Measurements from ENCODE around the gene SPEM2.

SPEM2 gene

DNA sequence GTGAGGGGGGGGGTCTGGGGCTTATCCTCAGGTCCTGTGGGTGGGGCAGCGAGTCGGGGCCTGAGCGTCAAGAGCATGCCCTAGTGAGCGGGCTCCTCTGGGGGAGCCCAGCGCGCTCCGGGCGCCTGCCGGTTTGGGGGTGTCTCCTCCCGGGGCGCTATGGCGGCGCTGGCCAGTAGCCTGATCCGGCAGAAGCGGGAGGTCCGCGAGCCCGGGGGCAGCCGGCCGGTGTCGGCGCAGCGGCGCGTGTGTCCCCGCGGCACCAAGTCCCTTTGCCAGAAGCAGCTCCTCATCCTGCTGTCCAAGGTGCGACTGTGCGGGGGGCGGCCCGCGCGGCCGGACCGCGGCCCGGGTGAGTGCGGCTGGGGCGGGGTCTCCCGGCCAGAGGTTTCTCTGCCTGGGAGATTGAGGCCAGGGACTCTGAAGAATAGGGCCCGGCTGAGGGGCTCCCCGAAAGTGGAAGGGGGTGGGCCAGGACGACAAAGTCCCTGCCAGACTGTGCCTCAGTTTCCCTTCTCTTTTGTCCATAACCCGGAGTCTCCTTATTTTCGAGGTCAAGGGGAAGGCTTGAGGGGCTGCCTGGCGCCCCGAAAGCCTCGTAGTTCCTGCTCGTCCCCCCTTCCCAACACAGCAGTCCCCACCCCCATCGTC is 14.2 kb downstream of the SPEM2 start, which contains the start of gene FGF11:
TSS of gene FGF11 (plus strand) at position 51 of the 651 bp plus-strand sequence. CDS start at position 160, 109 bp downstream.
- peak within 1 kb of the TSS; percentile 93 for H3K9ac ChIP-seq (ENCODE audit: insufficient read length, low read depth)
- no peaks in the 10 kb centered on the region for H3K36me3 ChIP-seq (ENCODE audit: insufficient read depth, insufficient read length, low read length)
- no peaks in the 10 kb centered on the region for H3K9me3 ChIP-seq (ENCODE audit: insufficient read depth, low read length)
- peak within 1 kb of the TSS; percentile 81 for H3K4me3 ChIP-seq (ENCODE audit: insufficient read length, low read depth)
- TF ChIP-seq ZNF274 (IDR thresholded peaks at IDR 0.05; ENCODE audit: low read depth, low read length) (no peak), YY1 (IDR thresholded peaks at IDR 0.05; ENCODE audit: insufficient read depth, insufficient read length) (no peak), SUZ12 (IDR thresholded peaks at IDR 0.05; ENCODE audit: extremely low read depth, insufficient read depth, insufficient read length) (no peak)
- DNase-seq (ENCODE audit: low read depth, low spot score), result no peak
- peaks cover 60% of the 10 kb centered on the region for H3K27me3 ChIP-seq (ENCODE audit: insufficient read depth, insufficient read length)
- H3K4me1 ChIP-seq (ENCODE audit: insufficient read depth, insufficient read length), result peaks cover 9% of the 10 kb centered on the region

DNA sequence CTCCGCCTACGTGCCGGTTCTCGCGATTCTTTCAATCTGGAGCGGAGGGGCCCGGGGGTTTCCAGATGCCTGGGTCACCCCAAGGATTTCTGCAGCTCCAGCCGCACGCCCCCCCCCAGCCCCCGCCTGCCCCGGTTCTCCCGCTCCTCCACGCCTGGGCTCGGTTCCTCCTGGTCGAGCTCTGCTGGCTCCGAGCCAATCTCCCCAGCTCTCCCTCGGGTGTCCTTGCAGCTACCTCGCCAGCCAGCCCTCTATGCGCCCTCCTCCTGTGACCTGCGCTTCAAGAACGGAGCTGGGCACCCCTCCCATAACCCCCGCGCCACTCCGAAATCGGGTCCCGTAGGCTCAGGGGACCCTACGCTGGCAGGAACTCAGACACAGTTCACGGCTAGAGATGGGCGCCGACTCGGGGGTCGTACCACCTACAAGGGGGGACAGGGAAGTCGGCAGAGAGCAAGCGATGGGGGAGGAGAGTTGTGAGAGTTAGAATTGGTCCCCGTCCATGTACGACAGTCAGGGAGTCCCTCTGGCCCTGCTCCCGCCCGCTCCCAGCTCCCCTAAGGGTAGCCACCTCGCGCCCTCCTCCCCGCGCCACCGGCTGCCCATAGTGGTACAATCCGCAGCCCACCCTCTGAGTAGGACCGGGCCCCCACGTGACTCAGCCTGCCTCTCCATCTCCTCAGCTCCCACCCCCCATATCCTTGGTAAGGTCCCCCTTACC is 14.9 kb downstream of the SPEM2 start:
- TF ChIP-seq YY1 (IDR thresholded peaks at IDR 0.05; ENCODE audit: insufficient read depth, insufficient read length), result no peak
- no peak for TF ChIP-seq SUZ12 (IDR thresholded peaks at IDR 0.05; ENCODE audit: extremely low read depth, insufficient read depth, insufficient read length)
- TF ChIP-seq ZNF274 (IDR thresholded peaks at IDR 0.05; ENCODE audit: low read depth, low read length), result no peak
- Histone ChIP-seq H3K36me3 (ENCODE audit: insufficient read depth, insufficient read length, low read length) (no peaks in the 10 kb centered on the region), H3K4me1 (ENCODE audit: insufficient read depth, insufficient read length) (peaks cover 9% of the 10 kb centered on the region), H3K9ac (ENCODE audit: insufficient read length, low read depth) (peak overlapping the region; percentile 93), H3K4me3 (ENCODE audit: insufficient read length, low read depth) (peak overlapping the region; percentile 81), H3K27me3 (ENCODE audit: insufficient read depth, insufficient read length) (peaks cover 60% of the 10 kb centered on the region), H3K9me3 (ENCODE audit: insufficient read depth, low read length) (no peaks in the 10 kb centered on the region)
- no peak for DNase-seq (ENCODE audit: low read depth, low spot score)

DNA sequence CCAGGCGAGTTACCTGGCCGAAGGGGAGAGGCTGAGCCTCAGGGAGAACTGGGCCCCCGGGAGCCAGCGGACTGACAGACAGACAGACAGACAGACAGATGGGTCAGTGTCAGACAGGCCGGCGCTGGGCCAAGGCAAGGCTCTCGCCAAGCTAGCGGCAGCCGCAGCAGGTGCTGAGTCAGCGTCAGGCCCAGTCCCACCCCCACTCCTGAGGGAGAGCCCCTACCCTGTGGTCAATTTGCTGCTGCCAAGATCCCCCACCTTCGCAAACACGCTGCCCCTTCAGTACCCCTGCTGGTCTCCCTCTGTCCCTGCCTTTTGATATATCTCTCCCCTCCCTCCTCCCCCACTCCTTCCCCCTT is 15.4 kb downstream of the SPEM2 start:
- peak overlapping the region; percentile 93 for H3K9ac ChIP-seq (ENCODE audit: insufficient read length, low read depth)

DNA sequence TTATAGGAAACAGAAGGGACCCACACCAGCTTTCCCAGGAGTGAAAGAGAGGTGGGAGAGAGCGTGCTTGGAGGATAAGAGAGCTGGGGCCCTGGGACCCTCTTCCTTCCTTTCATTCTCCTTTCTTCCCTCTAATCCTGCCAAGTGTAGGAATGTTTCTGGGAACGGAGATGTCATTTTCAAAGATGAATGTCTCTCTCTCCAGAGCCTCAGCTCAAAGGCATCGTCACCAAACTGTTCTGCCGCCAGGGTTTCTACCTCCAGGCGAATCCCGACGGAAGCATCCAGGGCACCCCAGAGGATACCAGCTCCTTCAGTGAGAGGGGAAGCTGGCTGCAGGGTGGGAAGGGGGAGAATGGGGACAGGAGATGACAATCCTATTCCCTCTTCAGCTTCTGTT is 15.8 kb downstream of the SPEM2 start:
- H3K9me3 ChIP-seq (ENCODE audit: insufficient read depth, low read length), result no peaks in the 10 kb centered on the region
- no peak for DNase-seq (ENCODE audit: low read depth, low spot score)
- peak overlapping the region; percentile 93 for H3K9ac ChIP-seq (ENCODE audit: insufficient read length, low read depth)
- TF ChIP-seq SUZ12 (IDR thresholded peaks at IDR 0.05; ENCODE audit: extremely low read depth, insufficient read depth, insufficient read length) (no peak), ZNF274 (IDR thresholded peaks at IDR 0.05; ENCODE audit: low read depth, low read length) (no peak), YY1 (IDR thresholded peaks at IDR 0.05; ENCODE audit: insufficient read depth, insufficient read length) (no peak)
- peaks cover 58% of the 10 kb centered on the region for H3K27me3 ChIP-seq (ENCODE audit: insufficient read depth, insufficient read length)
- H3K36me3 ChIP-seq (ENCODE audit: insufficient read depth, insufficient read length, low read length), result no peaks in the 10 kb centered on the region
- H3K4me1 ChIP-seq (ENCODE audit: insufficient read depth, insufficient read length), result peaks cover 9% of the 10 kb centered on the region
- no peak overlapping the region for H3K4me3 ChIP-seq (ENCODE audit: insufficient read length, low read depth)

More for the DNA sequence above, 15.4 kb downstream of the SPEM2 start:
- Histone ChIP-seq H3K4me3 (ENCODE audit: insufficient read length, low read depth) (peak overlapping the region; percentile 81), H3K36me3 (ENCODE audit: insufficient read depth, insufficient read length, low read length) (no peaks in the 10 kb centered on the region), H3K9me3 (ENCODE audit: insufficient read depth, low read length) (no peaks in the 10 kb centered on the region), H3K4me1 (ENCODE audit: insufficient read depth, insufficient read length) (peaks cover 9% of the 10 kb centered on the region), H3K27me3 (ENCODE audit: insufficient read depth, insufficient read length) (peaks cover 60% of the 10 kb centered on the region)
- DNase-seq (ENCODE audit: low read depth, low spot score), result no peak
- no peak for TF ChIP-seq SUZ12 (IDR thresholded peaks at IDR 0.05; ENCODE audit: extremely low read depth, insufficient read depth, insufficient read length)
- no peak for TF ChIP-seq ZNF274 (IDR thresholded peaks at IDR 0.05; ENCODE audit: low read depth, low read length)
- TF ChIP-seq YY1 (IDR thresholded peaks at IDR 0.05; ENCODE audit: insufficient read depth, insufficient read length), result no peak

DNA sequence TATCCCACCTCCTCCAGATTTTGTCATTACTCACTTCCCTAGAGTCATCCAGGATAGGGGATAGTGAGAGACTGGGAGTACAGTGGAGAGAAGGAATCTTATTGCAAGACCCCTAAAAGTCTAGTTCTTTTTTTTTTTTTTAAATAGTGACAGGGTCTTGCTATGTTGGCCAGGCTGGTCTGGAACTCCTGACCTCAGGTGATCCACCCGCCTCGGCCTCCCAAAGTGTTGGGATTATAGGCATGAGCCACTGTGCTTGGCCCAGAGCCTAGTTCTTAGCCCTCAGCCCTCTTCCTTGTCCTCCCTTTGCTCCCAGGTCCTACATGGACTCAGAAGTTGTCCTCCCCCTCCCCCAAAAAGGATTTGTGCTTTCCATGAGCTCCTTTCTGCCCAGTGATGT is 16.7 kb downstream of the SPEM2 start:
- Histone ChIP-seq H3K9me3 (ENCODE audit: insufficient read depth, low read length) (no peaks in the 10 kb centered on the region), H3K27me3 (ENCODE audit: insufficient read depth, insufficient read length) (peaks cover 54% of the 10 kb centered on the region), H3K9ac (ENCODE audit: insufficient read length, low read depth) (no peak overlapping the region), H3K36me3 (ENCODE audit: insufficient read depth, insufficient read length, low read length) (no peaks in the 10 kb centered on the region), H3K4me3 (ENCODE audit: insufficient read length, low read depth) (no peak overlapping the region), H3K4me1 (ENCODE audit: insufficient read depth, insufficient read length) (peaks cover 11% of the 10 kb centered on the region)
- TF ChIP-seq YY1 (IDR thresholded peaks at IDR 0.05; ENCODE audit: insufficient read depth, insufficient read length), result no peak
- DNase-seq (ENCODE audit: low read depth, low spot score), result no peak

DNA sequence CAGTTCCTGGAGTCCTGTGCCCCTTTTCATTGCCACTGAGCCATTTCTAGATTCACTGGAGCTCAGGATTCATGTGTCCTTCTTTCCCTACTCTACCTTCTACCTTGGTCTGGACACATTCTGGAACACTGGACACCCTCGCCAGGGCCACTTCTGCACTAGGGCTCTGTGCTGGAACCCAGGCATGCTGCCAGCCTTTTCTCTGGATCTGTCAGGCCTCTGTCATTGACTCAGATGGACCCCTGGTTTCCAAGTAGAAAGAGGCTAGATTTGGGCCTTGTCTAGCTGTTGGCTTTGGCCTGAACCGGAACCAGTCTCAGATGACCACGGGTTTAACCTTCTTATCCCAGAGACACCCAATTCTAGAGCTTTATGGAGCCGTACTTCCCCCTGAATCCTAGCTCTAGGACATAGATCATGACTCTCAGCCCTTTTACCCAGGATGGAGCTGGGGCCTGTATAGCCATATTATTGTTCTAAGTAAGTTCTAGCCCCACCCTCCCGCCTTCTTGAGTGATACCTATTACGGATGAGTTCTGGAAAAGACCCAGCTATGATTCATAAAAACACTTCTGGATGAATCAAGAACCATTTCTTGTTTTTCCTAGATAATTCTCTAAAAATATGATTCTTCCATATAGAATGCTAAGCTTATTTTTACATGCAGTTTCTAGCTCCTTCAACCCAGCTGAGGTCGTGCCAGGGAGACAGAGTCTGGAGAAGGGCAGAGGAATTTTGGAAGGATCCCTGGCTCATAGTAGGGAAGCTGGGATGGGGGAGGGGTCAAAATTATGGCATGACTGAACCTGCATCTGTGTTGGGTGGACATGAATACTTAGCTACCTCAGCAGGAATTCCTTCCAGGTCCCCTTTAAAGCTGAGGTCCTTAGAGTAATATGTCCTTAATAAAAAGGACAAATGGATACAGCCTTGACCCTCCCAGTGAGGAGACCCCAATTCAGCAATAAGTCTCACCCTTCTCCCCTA is 18.4 kb downstream of the SPEM2 start:
- H3K4me3 ChIP-seq (ENCODE audit: insufficient read length, low read depth), result no peak overlapping the region
- DNase-seq (ENCODE audit: low read depth, low spot score), result no peak
- TF ChIP-seq ZNF274 (IDR thresholded peaks at IDR 0.05; ENCODE audit: low read depth, low read length), result no peak
- no peak for TF ChIP-seq SUZ12 (IDR thresholded peaks at IDR 0.05; ENCODE audit: extremely low read depth, insufficient read depth, insufficient read length)
- TF ChIP-seq YY1 (IDR thresholded peaks at IDR 0.05; ENCODE audit: insufficient read depth, insufficient read length), result no peak
- H3K27me3 ChIP-seq (ENCODE audit: insufficient read depth, insufficient read length), result peaks cover 39% of the 10 kb centered on the region
- H3K4me1 ChIP-seq (ENCODE audit: insufficient read depth, insufficient read length), result peaks cover 4% of the 10 kb centered on the region
- no peak overlapping the region for H3K9ac ChIP-seq (ENCODE audit: insufficient read length, low read depth)
- H3K36me3 ChIP-seq (ENCODE audit: insufficient read depth, insufficient read length, low read length), result no peaks in the 10 kb centered on the region
- no peaks in the 10 kb centered on the region for H3K9me3 ChIP-seq (ENCODE audit: insufficient read depth, low read length)
